Measurements from ENCODE around the gene CABP7.

CABP7 gene

GRCh38 chr22:29712119-29712518 lies 7.7 kb upstream of the CABP7 start:
- 88% methylated on average over 2 of the region's 2 CpGs for WGBS
- no peaks in the 10 kb centered on the region for H3K36me3 ChIP-seq (ENCODE audit: insufficient read depth, low read length)

DNA sequence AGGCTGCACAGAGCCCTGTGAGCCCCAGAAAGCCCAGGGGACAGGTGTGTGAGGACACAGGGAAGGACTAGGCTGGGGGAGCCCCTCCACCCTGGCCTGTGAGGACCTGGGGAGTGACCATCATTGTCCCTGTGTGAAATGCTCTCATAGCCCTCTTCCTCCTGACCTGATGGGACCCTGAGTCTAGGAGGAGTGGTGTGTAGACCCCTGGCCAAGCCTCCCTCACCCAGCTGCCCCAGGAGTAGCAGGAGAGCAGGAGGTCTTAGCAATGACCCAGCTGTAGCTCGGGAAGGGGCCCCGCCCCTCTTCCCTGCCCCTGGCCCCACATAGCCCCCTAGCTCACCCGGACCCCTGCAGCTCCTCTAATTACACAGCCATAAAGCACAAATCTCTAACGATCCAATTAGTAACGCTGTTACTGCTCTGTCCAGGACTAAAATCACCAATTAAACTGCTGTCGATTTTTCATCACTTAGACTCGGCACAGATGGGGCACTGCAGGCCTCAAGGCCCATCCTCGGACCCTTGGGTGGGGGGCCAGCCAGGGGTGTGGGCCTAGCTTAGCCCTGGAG lies 6.6 kb upstream of the CABP7 start:
- H3K27me3 ChIP-seq (ENCODE audit: insufficient read depth, low read length) = peaks cover 14% of the 10 kb centered on the region
- H3K27ac ChIP-seq (ENCODE audit: low read depth, low read length) = no peak overlapping the region
- no peaks in the 10 kb centered on the region for H3K9me3 ChIP-seq (ENCODE audit: insufficient read depth, low read depth, low read length)
- H3K4me3 ChIP-seq (ENCODE audit: low read length) = no peak overlapping the region
- WGBS = 79% methylated on average over 8 of the region's 8 CpGs
- no peaks in the 10 kb centered on the region for H3K4me1 ChIP-seq (ENCODE audit: insufficient read depth, low read length)
- H3K9ac ChIP-seq (ENCODE audit: low read depth, low read length) = no peak overlapping the region
- H3K36me3 ChIP-seq (ENCODE audit: insufficient read depth, low read length) = no peaks in the 10 kb centered on the region

More at GRCh38 chr22:29712119-29712518, 7.7 kb upstream of the CABP7 start:
- Histone ChIP-seq H3K9ac (ENCODE audit: low read depth, low read length) (no peak overlapping the region), H3K27ac (ENCODE audit: low read depth, low read length) (no peak overlapping the region), H3K9me3 (ENCODE audit: insufficient read depth, low read depth, low read length) (no peaks in the 10 kb centered on the region), H3K4me3 (ENCODE audit: low read length) (no peak overlapping the region), H3K27me3 (ENCODE audit: insufficient read depth, low read length) (peaks cover 4% of the 10 kb centered on the region), H3K4me1 (ENCODE audit: insufficient read depth, low read length) (no peaks in the 10 kb centered on the region)

DNA sequence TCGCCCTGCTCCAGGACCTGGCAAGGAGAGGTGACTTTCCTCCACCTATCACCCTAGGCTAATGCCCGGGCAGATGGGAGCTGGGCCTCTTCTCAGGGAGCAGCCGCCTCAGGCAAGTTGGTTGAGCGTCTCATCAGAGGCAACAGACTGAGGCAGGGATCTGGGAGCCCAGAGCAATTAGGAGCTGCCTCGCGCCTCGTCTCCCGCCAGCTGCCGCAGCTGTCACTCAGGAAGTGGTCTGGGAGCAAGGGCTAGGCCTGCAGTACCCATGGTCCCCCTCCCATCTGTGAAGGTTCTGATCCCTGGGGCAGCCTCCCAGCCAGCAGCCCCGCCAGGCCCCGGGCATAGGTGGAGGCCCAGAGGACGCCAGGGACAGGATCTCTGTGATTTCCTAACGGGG lies 4.6 kb upstream of the CABP7 start:
- no peak overlapping the region for H3K4me3 ChIP-seq (ENCODE audit: low read length)
- H3K9me3 ChIP-seq (ENCODE audit: insufficient read depth, low read depth, low read length) = no peaks in the 10 kb centered on the region
- no peak overlapping the region for H3K27ac ChIP-seq (ENCODE audit: low read depth, low read length)
- H3K4me1 ChIP-seq (ENCODE audit: insufficient read depth, low read length) = no peaks in the 10 kb centered on the region; the same call in 1 of the 2 replicates
- 71% methylated on average over 13 of the region's 13 CpGs for WGBS
- H3K9ac ChIP-seq (ENCODE audit: low read depth, low read length) = no peak overlapping the region
- H3K36me3 ChIP-seq (ENCODE audit: insufficient read depth, low read length) = no peaks in the 10 kb centered on the region
- peaks cover 32% of the 10 kb centered on the region for H3K27me3 ChIP-seq (ENCODE audit: insufficient read depth, low read length)

DNA sequence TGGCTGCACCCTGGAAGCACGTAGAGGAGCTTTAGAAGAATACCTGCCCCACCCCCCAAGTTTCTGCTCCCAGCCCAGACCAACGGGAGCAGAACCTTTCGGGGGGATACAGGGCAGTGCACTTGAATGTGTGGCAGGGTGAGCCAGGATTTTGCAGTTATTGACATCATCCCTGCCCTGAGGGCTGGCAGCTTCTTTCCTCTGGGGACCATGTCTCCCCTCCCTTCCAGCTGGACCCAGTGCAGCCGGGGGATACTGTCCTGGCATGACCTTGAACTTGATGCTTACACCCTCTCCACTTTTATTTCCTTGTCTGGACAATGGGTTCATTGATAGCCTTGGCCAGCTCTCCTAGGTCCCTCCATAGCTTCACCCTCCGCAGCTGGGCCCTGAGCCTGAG lies 4.1 kb upstream of the CABP7 start:
- H3K9me3 ChIP-seq (ENCODE audit: insufficient read depth, low read depth, low read length) = no peaks in the 10 kb centered on the region
- no peaks in the 10 kb centered on the region for H3K36me3 ChIP-seq (ENCODE audit: insufficient read depth, low read length)
- H3K4me3 ChIP-seq (ENCODE audit: low read length) = no peak overlapping the region
- no peaks in the 10 kb centered on the region; the same call in 1 of the 2 replicates for H3K4me1 ChIP-seq (ENCODE audit: insufficient read depth, low read length)
- WGBS = 87% methylated on average over 5 of the region's 5 CpGs
- H3K9ac ChIP-seq (ENCODE audit: low read depth, low read length) = no peak overlapping the region
- H3K27ac ChIP-seq (ENCODE audit: low read depth, low read length) = no peak overlapping the region
- peaks cover 37% of the 10 kb centered on the region for H3K27me3 ChIP-seq (ENCODE audit: insufficient read depth, low read length)

DNA sequence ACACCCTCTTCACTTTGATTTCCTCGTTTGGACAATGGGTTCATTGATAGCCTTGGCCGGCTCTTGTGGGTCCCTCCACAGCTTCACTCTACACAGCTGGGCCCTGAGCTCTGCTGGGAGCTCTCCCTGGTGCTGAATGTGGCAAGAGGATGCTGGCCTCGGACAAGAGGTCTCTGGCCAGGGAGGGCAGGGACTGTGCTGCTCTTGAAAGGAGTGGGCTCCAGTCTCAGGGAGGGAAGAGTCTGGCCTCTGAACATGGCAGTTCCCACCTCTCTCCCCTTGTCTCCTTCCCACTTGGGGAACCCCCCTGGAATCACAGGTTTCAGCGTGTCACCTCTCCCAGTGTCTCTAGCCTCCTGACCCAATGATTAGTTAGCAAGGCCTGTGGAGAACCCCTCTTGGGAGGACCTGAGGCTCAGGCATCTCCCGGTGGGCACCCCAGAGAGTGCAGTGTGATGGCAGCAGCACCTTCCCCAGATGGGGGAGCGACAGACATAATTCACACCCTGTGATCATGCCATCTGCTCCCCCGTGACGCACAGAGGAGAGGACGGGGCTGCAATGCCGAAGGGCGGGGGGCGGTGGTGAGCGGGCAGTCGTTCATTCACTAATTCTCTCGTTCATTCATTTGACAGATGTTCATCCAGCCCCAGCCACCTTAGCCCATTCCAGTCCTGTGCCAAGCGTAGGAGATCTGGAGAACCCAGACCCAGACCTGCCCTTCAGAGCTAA lies 2.8 kb upstream of the CABP7 start:
- Histone ChIP-seq H3K27me3 (ENCODE audit: insufficient read depth, low read length) (peaks cover 50% of the 10 kb centered on the region), H3K4me3 (ENCODE audit: low read length) (no peak overlapping the region), H3K9me3 (ENCODE audit: insufficient read depth, low read depth, low read length) (no peaks in the 10 kb centered on the region), H3K4me1 (ENCODE audit: insufficient read depth, low read length) (no peaks in the 10 kb centered on the region; the same call in 1 of the 2 replicates), H3K27ac (ENCODE audit: low read depth, low read length) (no peak overlapping the region), H3K9ac (ENCODE audit: low read depth, low read length) (no peak overlapping the region), H3K36me3 (ENCODE audit: insufficient read depth, low read length) (no peaks in the 10 kb centered on the region)
- 71% methylated on average over 16 of the region's 16 CpGs for WGBS

- H3K9ac ChIP-seq (ENCODE audit: low read depth, low read length) = no peak overlapping the region
- no peaks in the 10 kb centered on the region for H3K9me3 ChIP-seq (ENCODE audit: insufficient read depth, low read depth, low read length)
- no peaks in the 10 kb centered on the region for H3K36me3 ChIP-seq (ENCODE audit: insufficient read depth, low read length)
- no peak overlapping the region for H3K4me3 ChIP-seq (ENCODE audit: low read length)
- H3K27ac ChIP-seq (ENCODE audit: low read depth, low read length) = no peak overlapping the region
- peaks cover 58% of the 10 kb centered on the region for H3K27me3 ChIP-seq (ENCODE audit: insufficient read depth, low read length)
- 84% methylated on average over 11 of the region's 11 CpGs for WGBS
- no peaks in the 10 kb centered on the region; the same call in 1 of the 2 replicates for H3K4me1 ChIP-seq (ENCODE audit: insufficient read depth, low read length)
Measured at GRCh38 chr22:29717789-29718188, 2.0 kb upstream of the CABP7 start.

GRCh38 chr22:29718949-29719898 lies 579 bp upstream of the CABP7 start:
- H3K27ac ChIP-seq (ENCODE audit: low read depth, low read length) = no peak overlapping the region
- no peaks in the 10 kb centered on the region for H3K36me3 ChIP-seq (ENCODE audit: insufficient read depth, low read length)
- H3K4me3 ChIP-seq (ENCODE audit: low read length) = peak overlapping the region; percentile 33
- H3K4me1 ChIP-seq (ENCODE audit: insufficient read depth, low read length) = no peaks in the 10 kb centered on the region; the same call in 1 of the 2 replicates
- H3K27me3 ChIP-seq (ENCODE audit: insufficient read depth, low read length) = peaks cover 67% of the 10 kb centered on the region
- no peaks in the 10 kb centered on the region for H3K9me3 ChIP-seq (ENCODE audit: insufficient read depth, low read depth, low read length)
- no peak overlapping the region for H3K9ac ChIP-seq (ENCODE audit: low read depth, low read length)
- 74% methylated on average over 18 of the region's 24 CpGs for WGBS

DNA sequence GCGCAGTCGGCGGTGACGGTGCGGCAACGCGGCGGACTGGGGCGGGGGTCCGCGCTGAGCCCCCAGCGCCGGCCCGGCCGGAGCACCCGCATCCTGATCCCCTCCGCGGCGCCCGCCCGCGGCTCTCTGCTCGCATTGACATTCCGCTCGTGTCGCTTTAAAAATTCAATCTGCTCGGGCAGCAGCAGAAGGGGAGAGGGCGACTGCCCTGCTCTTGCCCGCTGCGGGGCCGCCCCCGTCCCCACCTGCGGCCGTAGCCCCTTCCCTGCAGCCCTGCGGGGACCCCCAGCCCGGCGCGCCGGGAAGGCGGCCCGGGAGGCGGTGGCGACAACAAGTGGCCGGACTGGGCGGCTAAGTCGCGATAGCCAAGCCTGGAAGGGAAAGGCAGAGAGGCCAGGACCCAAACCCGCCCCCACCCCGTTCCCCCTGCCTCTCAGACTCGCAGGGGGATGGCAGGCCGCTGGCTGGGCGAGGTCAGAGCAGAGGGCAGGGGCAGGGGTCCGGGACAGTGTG lies 1.1 kb downstream of the CABP7 start:
- 2% methylated on average over 52 of the region's 53 CpGs for WGBS
- Histone ChIP-seq H3K36me3 (ENCODE audit: insufficient read depth, low read length) (no peaks in the 10 kb centered on the region), H3K27ac (ENCODE audit: low read depth, low read length) (no peak overlapping the region), H3K9me3 (ENCODE audit: insufficient read depth, low read depth, low read length) (no peaks in the 10 kb centered on the region), H3K27me3 (ENCODE audit: insufficient read depth, low read length) (peaks cover 79% of the 10 kb centered on the region), H3K4me1 (ENCODE audit: insufficient read depth, low read length) (no peaks in the 10 kb centered on the region; the same call in 1 of the 2 replicates), H3K4me3 (ENCODE audit: low read length) (peak overlapping the region; percentile 40), H3K9ac (ENCODE audit: low read depth, low read length) (no peak overlapping the region)

DNA sequence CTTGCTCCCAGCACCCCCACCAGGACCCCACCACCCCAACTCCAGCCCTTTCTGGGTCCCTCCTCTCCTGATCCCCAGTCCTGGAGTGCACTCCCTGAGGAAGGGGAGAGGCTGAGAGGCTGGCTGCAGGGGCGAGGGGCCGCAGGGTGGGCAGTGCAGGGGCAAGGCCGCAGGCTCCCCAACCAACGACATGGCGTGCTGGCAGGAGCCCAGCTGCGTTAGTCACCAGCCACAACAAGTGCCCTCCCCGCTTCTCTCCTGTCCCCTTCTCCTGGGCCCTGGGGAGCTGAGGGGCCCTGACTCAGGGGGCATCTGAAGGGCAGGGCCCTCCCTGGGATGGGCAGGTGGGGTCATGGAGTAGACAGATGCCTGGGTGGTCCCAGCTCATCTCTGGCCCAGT lies 2.3 kb downstream of the CABP7 start:
- H3K4me3 ChIP-seq (ENCODE audit: low read length) = no peak overlapping the region
- no peak overlapping the region for H3K27ac ChIP-seq (ENCODE audit: low read depth, low read length)
- peaks cover 75% of the 10 kb centered on the region for H3K27me3 ChIP-seq (ENCODE audit: insufficient read depth, low read length)
- no peak overlapping the region for H3K9ac ChIP-seq (ENCODE audit: low read depth, low read length)
- no peaks in the 10 kb centered on the region for H3K9me3 ChIP-seq (ENCODE audit: insufficient read depth, low read depth, low read length)
- H3K4me1 ChIP-seq (ENCODE audit: insufficient read depth, low read length) = no peaks in the 10 kb centered on the region; the same call in 1 of the 2 replicates
- 88% methylated on average over 7 of the region's 7 CpGs for WGBS
- H3K36me3 ChIP-seq (ENCODE audit: insufficient read depth, low read length) = no peaks in the 10 kb centered on the region

GRCh38 chr22:29722587-29722986 lies 2.8 kb downstream of the CABP7 start:
- WGBS = 83% methylated on average over 16 of the region's 16 CpGs
- H3K4me1 ChIP-seq (ENCODE audit: insufficient read depth, low read length) = no peaks in the 10 kb centered on the region; the same call in 1 of the 2 replicates
- H3K27me3 ChIP-seq (ENCODE audit: insufficient read depth, low read length) = peaks cover 71% of the 10 kb centered on the region
- no peak overlapping the region for H3K27ac ChIP-seq (ENCODE audit: low read depth, low read length)
- H3K9ac ChIP-seq (ENCODE audit: low read depth, low read length) = no peak overlapping the region
- H3K4me3 ChIP-seq (ENCODE audit: low read length) = no peak overlapping the region
- H3K36me3 ChIP-seq (ENCODE audit: insufficient read depth, low read length) = no peaks in the 10 kb centered on the region
- H3K9me3 ChIP-seq (ENCODE audit: insufficient read depth, low read depth, low read length) = no peaks in the 10 kb centered on the region

DNA sequence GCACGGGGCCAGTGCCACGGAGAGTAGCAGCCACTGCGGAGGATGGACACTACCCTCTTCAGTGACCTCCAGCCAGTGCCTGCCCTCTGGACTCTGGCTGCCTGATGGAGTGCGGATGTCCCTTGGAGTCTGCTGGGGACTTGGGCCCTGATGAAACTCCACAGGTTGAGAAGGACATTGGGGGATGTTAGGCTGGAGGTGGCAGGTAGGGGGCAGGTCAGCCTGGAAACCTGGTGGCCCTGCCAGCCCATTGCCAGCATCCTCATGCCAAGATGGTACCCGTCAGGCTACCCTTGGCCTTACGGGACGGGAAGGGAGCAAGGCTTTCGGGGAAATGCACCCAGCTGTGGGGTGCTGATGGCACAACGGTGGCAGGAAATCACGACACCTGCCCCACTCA lies 4.0 kb downstream of the CABP7 start:
- no peak overlapping the region for H3K27ac ChIP-seq (ENCODE audit: low read depth, low read length)
- no peaks in the 10 kb centered on the region for H3K36me3 ChIP-seq (ENCODE audit: insufficient read depth, low read length)
- no peak overlapping the region for H3K4me3 ChIP-seq (ENCODE audit: low read length)
- H3K27me3 ChIP-seq (ENCODE audit: insufficient read depth, low read length) = peaks cover 60% of the 10 kb centered on the region
- H3K9me3 ChIP-seq (ENCODE audit: insufficient read depth, low read depth, low read length) = no peaks in the 10 kb centered on the region
- no peaks in the 10 kb centered on the region; the same call in 1 of the 2 replicates for H3K4me1 ChIP-seq (ENCODE audit: insufficient read depth, low read length)
- WGBS = 93% methylated on average over 10 of the region's 10 CpGs
- no peak overlapping the region for H3K9ac ChIP-seq (ENCODE audit: low read depth, low read length)
